Measurements from ENCODE around the gene HEPN1. TPM values are rescaled to one million over a fixed set of nuclear protein-coding genes. Genes with fewer than 3 reads are reported as not detected.
A peak's percentile ranks its signal among the peaks of the same experiment; 100 is the strongest.

Gene HEPN1
- total and polyA plus RNA-seq, 2 of the 4 experiments (the other 2 are of a cell fraction) = not detected

GRCh38 chr11:124896071-124896750 lies 22.8 kb upstream of the HEPN1 start:
- H2AK5ac ChIP-seq (ENCODE audit: low read depth, low read length) = peak overlapping the region; percentile 90
- POLR2A ChIA-PET (ENCODE audit: unreplicated experiment) = no interaction called here
- dilution Hi-C loops (cut with HindIII; ENCODE audit: low sequenced_read_pairs, unreplicated experiment) = no loop called here
- H4K91ac ChIP-seq (ENCODE audit: insufficient read depth, low read depth, low read length) = peak overlapping the region; percentile 92
- no peak for ATAC-seq (ENCODE audit: low read depth)
- H2BK15ac ChIP-seq (ENCODE audit: low read depth, low read length) = peak overlapping the region; percentile 99; the same call in 2 of the 3 replicates
- H3K18ac ChIP-seq (ENCODE audit: low read depth, low read length) = no peak overlapping the region
- peaks cover 1 to 17% of the 10 kb centered on the region in 2 experiments; a peak in 3 of 4 replicates for H3K79me1 ChIP-seq (ENCODE audit: low read depth in 1 of 2, low read length in 2 of 2)
- H3K27ac ChIP-seq (ENCODE audit: insufficient read depth, low read length) = no peak overlapping the region
- H4K20me1 ChIP-seq (ENCODE audit: insufficient read depth, low read length) = no peaks in the 10 kb centered on the region
- peak overlapping the region; percentile 69 to 94; a peak in 3 of 4 replicates for H4K8ac ChIP-seq (ENCODE audit: low read depth in 2 of 2, low read length in 2 of 2)
- H3K36me3 ChIP-seq (ENCODE audit: control insufficient read depth, insufficient read depth, low read length) = no peaks in the 10 kb centered on the region
- H3K23ac ChIP-seq (ENCODE audit: low read depth, low read length) = 0 out of 2 replicates have a peak overlapping the region, but pooled peaks have one; percentile 10
- peaks cover 42% of the 10 kb centered on the region for H3K9me1 ChIP-seq (ENCODE audit: insufficient read depth, low read length)
- CTCF ChIA-PET = interaction anchor here (1.1 kb wide), 1 partner anchor 13 kb away, joined by 3 read pairs; no protein-coding TSS in a partner anchor
- no peaks in the 10 kb centered on the region for H3K27me3 ChIP-seq (ENCODE audit: control insufficient read depth, insufficient read depth, low read length)
- peak overlapping the region; percentile 87 for H3K4ac ChIP-seq (ENCODE audit: low read depth, low read length)
- H2AFZ ChIP-seq (replicated peaks; ENCODE audit: low read length, poor library complexity) = peak overlapping the region; percentile 28
- H3K9ac ChIP-seq (ENCODE audit: low read depth, low read length) = no peak overlapping the region
- peak overlapping the region; percentile 98 for H2BK120ac ChIP-seq (ENCODE audit: low read depth, low read length)
- no peak overlapping the region for H3K56ac ChIP-seq (ENCODE audit: extremely low read depth, insufficient read depth, low read length)
- H2BK20ac ChIP-seq (ENCODE audit: low read depth, low read length) = peak overlapping the region; percentile 82; the same call in 1 of the 2 replicates
- in situ Hi-C loops (cut with MboI; ENCODE audit: low sequenced_read_pairs) = no loop called here
- H3K9me3 ChIP-seq (ENCODE audit: control insufficient read depth, insufficient read depth, low read length) = no peaks in the 10 kb centered on the region
- no peak overlapping the region for H3K4me2 ChIP-seq (ENCODE audit: low read depth, low read length)
- no TSS peak for BruUV-seq (replicated peaks)
- H3K4me1 ChIP-seq (ENCODE audit: control insufficient read depth, insufficient read depth, low read length) = peaks cover 39% of the 10 kb centered on the region
- H2AK9ac ChIP-seq (replicated peaks; ENCODE audit: low read depth, low read length, poor library complexity) = peak overlapping the region; percentile 83
- H3K4me3 ChIP-seq (ENCODE audit: insufficient read depth, low read depth, low read length) = no peak overlapping the region
- no CpG with 5 or more reads among the region's 16 CpGs for WGBS, 2 experiments (ENCODE audit: extremely low coverage in 2 of 2, insufficient read length in 1 of 2)
- TF ChIP-seq BHLHE40 (IDR thresholded peaks at IDR 0.05; ENCODE audit: low read depth, low read length) (no peak), RAD21 (IDR thresholded peaks at IDR 0.05; ENCODE audit: low read length) (no peak)
- DNase-seq = no peak
- peak overlapping the region; percentile 65 for H3K14ac ChIP-seq (replicated peaks; ENCODE audit: low read depth, low read length)
- H2BK5ac ChIP-seq (ENCODE audit: low read depth, low read length, poor library complexity, severe bottlenecking) = no peak overlapping the region
- no peak overlapping the region for H4K5ac ChIP-seq (ENCODE audit: low read depth, low read length)
- intact Hi-C loops (cut with micrococcal nuclease) = no loop called here

Measured in IMR-90 (cell line).